K562 (cell line): ENCODE measurements around the gene FMNL1. TPM values are rescaled to one million over a fixed set of nuclear protein-coding genes. Genes with fewer than 3 reads are reported as not detected.

ENCODE experiments used
- AFF1 ChIP-seq, 2 experiments: fragments of 450-650 bp; IDR thresholded peaks; 2 replicates each; pipeline ENCODE4 v1.6.1; 2018; ENCODE audit warnings: mild to moderate bottlenecking in 2 of 2, low read depth in 1 of 2; ENCODE audit not compliant: partially characterized antibody in 2 of 2
- ATF7 ChIP-seq: fragments of 450-650 bp; IDR thresholded peaks from 2 replicates; pipeline ENCODE4 v1.7.1; 2014; ENCODE audit warnings: mild to moderate bottlenecking, moderate library complexity
- BACH1 ChIP-seq: fragments of 200-800 bp; sonication (Bioruptor generic); IDR thresholded peaks from 2 replicates; pipeline ENCODE4 v1.6.1; 2016; ENCODE audit warnings: missing genetic modification characterization, missing compliant biosample characterization
- CHD4 ChIP-seq: fragments of 200-600 bp; sonication (generic); IDR thresholded peaks from 3 replicates; pipeline ENCODE4 v1.6.1; 2012; ENCODE audit warnings: low read depth, mild to moderate bottlenecking, mixed read lengths, low read length, inconsistent platforms; ENCODE audit not compliant: insufficient read depth, insufficient replicate concordance, poor library complexity, severe bottlenecking
- CXXC5 ChIP-seq: fragments of 250-450 bp; sonication (Bioruptor Pico); IDR thresholded peaks from 2 replicates; pipeline ENCODE4 v1.8.0; 2022; ENCODE audit warnings: inconsistent platforms, mild to moderate bottlenecking, moderate library complexity
- ETS2 ChIP-seq: IDR thresholded peaks from 2 replicates; pipeline ENCODE4 v1.6.1; 2016; ENCODE audit warnings: borderline replicate concordance, missing genetic modification characterization, mild to moderate bottlenecking, moderate library complexity, missing compliant biosample characterization; ENCODE audit not compliant: poor library complexity, severe bottlenecking
- HCFC1 ChIP-seq: IDR thresholded peaks from 2 replicates; pipeline ENCODE4 v1.6.1; 2012; ENCODE audit warnings: low read depth, low read length, improper control_type of control experiment
- HDAC1 ChIP-seq, 2 experiments: fragments of 450-650 bp; IDR thresholded peaks; 2 replicates each; pipeline ENCODE4 v1.6.1; 2016 to 2017; ENCODE audit warnings: inconsistent platforms in 1 of 2, mild to moderate bottlenecking in 1 of 2, moderate library complexity in 1 of 2
- MXI1 ChIP-seq: IDR thresholded peaks from 2 replicates; pipeline ENCODE4 v1.6.1; 2011; ENCODE audit warnings: low read depth, mild to moderate bottlenecking, improper control_type of control experiment, low read length
- NCOA1 ChIP-seq: fragments of 450-650 bp; IDR thresholded peaks from 2 replicates; pipeline ENCODE4 v1.6.1; 2016; ENCODE audit warnings: low read depth
- NFRKB ChIP-seq: fragments of 450-650 bp; IDR thresholded peaks from 2 replicates; pipeline ENCODE4 v1.6.1; 2016; ENCODE audit warnings: low read depth
- NFYB ChIP-seq: IDR thresholded peaks from 2 replicates; pipeline ENCODE4 v1.6.1; 2011; ENCODE audit warnings: mild to moderate bottlenecking, moderate library complexity; ENCODE audit not compliant: insufficient read length; ENCODE audit errors: extremely low read depth
- PHB ChIP-seq: fragments of 250-450 bp; sonication (Bioruptor Pico); IDR thresholded peaks from 2 replicates; pipeline ENCODE4 v1.5.0; 2021
- PHF21A ChIP-seq: fragments of 450-650 bp; IDR thresholded peaks from 2 replicates; pipeline ENCODE4 v1.6.1; 2017; ENCODE audit warnings: low read depth, borderline replicate concordance
- RBM17 ChIP-seq: fragments of 200-400 bp; formaldehyde crosslinking; IDR thresholded peaks from 2 replicates; pipeline ENCODE4 v1.6.1; 2017; ENCODE audit warnings: low read depth, mild to moderate bottlenecking, low read length, borderline replicate concordance
- SMAD2 ChIP-seq: fragments of 150-350 bp; IDR thresholded peaks from 2 replicates; pipeline ENCODE4 v1.6.1; 2014; ENCODE audit warnings: low read depth, mild to moderate bottlenecking, low read length
- TAF15 ChIP-seq: fragments of 200-400 bp; formaldehyde crosslinking; IDR thresholded peaks from 2 replicates; pipeline ENCODE4 v1.6.1; 2017; ENCODE audit warnings: mild to moderate bottlenecking, low read depth, low read length, moderate library complexity
- TFAM ChIP-seq: fragments of 250-450 bp; sonication (Bioruptor Pico); conservative IDR thresholded peaks from 2 replicates; pipeline ENCODE4 v1.5.0; 2021; ENCODE audit warnings: mild to moderate bottlenecking, moderate library complexity
- XRCC5 ChIP-seq: fragments of 200-400 bp; formaldehyde crosslinking; IDR thresholded peaks from 2 replicates; pipeline ENCODE4 v1.6.1; 2017; ENCODE audit warnings: low read depth, mild to moderate bottlenecking, low read length
- ZC3H8 ChIP-seq: fragments of 450-650 bp; IDR thresholded peaks from 2 replicates; pipeline ENCODE4 v1.6.1; 2017
- ZNF316 ChIP-seq: fragments of 450-650 bp; IDR thresholded peaks from 2 replicates; pipeline ENCODE4 v1.6.1; 2016
- polyA plus RNA-seq, 8 experiments: library from polyadenylated mRNA; depleted of rRNA in 4 of 8; stranded (reverse) in 5 of 8; unstranded in 3 of 8; fragments of >200 nt; fragmentation: Nextera tagmentation in 2 of 8; fragmentation: Illumina TruSeq in 1 of 8; extraction: Ambion mirVana in 2 of 8; extraction: Trizol in 1 of 8; gene quantifications; 2 replicates each; pipeline versions ENCODE4 v1.2.1 to v1.2.3, GENCODE V29; 2011 to 2014; ENCODE audit warnings: inconsistent platforms in 1 of 8, missing spikeins in 1 of 8
- total RNA-seq, 7 experiments: library from RNA; depleted of rRNA in 6 of 7; stranded (reverse); fragments of >200 nt in 6 of 7; fragmentation: Illumina TruSeq in 2 of 7; extraction: Trizol in 2 of 7; gene quantifications; 2 replicates each; pipeline versions ENCODE4 v1.2.1 to v1.2.3, GENCODE V29; 2011 to 2021; ENCODE audit warnings: low replicate concordance in 1 of 7
- TF ChIP-seq, protein P1 (sequence below), 2 experiments: fragments of 450-650 bp in 1 of 2; sonication (generic) in 1 of 2; formaldehyde crosslinking in 1 of 2; IDR thresholded peaks in 1 of 2; conservative IDR thresholded peaks in 1 of 2; 2 replicates each; pipeline versions ENCODE4 v1.6.1 to v1.8.1; 2016 to 2023; ENCODE audit warnings: mild to moderate bottlenecking in 2 of 2, moderate library complexity in 2 of 2, inconsistent platforms in 1 of 2, missing genetic modification reagents in 1 of 2
- TF ChIP-seq, protein P2 (sequence below): sonication (generic); formaldehyde crosslinking; IDR thresholded peaks from 2 replicates; pipeline ENCODE4 v1.8.0; 2022; ENCODE audit warnings: missing genetic modification reagents, mild to moderate bottlenecking, borderline replicate concordance

Gene FMNL1
- total and polyA plus RNA-seq, 9 of the 15 experiments (the other 6 are each of a cell fraction or from before 2014, with no cell fraction given) = 0.70 to 36.6 (median 7.7) TPM

DNA sequence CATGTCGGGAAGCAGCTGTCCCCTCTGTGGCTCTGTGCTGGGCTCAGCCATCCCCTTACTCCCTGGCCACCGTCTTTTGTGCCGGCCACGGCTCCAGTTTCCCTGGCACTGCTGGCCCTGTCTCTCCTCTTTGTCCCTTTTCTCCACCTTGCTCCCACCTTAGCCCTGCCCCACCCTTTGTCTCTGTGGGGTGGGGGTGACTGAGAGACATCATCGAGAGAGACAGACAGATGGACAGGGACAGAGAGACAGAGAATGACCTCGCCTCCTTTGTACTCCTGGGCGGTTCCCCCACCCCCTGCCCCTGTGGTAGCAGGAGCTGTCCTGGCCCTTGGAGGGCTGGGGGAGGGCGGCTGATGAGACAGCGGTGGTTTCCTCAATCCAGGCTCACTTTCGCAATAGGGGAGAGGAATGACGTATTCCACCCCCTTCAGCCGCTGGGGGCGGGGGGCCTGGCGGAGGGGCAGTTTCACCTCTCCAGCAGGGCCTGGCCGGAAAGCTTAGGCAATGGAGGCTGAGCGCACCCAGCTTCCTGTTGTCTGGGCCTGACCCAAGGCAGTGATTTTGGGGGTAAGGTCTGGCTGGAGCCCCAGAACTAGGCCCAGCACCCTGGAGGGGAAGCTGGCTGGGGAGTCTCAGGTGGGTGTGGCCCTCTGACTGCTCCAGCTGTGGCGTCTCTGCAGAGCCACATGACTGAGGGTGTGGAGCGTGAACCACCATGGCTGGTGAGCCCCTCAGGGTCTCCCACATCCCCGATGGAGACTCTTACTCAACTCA is 7.3 kb downstream of the FMNL1 start (continued):
- TF ChIP-seq, protein P1, sequence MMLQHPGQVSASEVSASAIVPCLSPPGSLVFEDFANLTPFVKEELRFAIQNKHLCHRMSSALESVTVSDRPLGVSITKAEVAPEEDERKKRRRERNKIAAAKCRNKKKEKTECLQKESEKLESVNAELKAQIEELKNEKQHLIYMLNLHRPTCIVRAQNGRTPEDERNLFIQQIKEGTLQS (IDR thresholded peaks at IDR 0.05) = peak; percentile 97
- TF ChIP-seq, protein P1 (CRISPR knock-in tag; conservative IDR thresholded peaks at IDR 0.05) = peak; percentile 23; the same call in 1 of the 2 replicates
- TF ChIP-seq ZNF316 (no peak), NCOA1 (no peak), AFF1 (IDR thresholded peaks at IDR 0.05; ENCODE audit: low read depth in 1 of 2, partially characterized antibody in 2 of 2) (peak in 1 of 2 experiments; percentile 20), CHD4 (no peak), HCFC1 (peak; percentile 42), ETS2 (tag) (no peak), CXXC5 (CRISPR knock-in tag) (peak; percentile 66), TFAM (no peak), PHF21A (peak; percentile 92; the same call in 1 of the 2 replicates), ZC3H8 (no peak), XRCC5 (no peak), MXI1 (no peak), SMAD2 (no peak), HDAC1 (IDR thresholded peaks at IDR 0.05) (no peak; a peak in 2 of 4 replicates), NFRKB (peak; percentile 45; the same call in 1 of the 2 replicates), BACH1 (tag) (peak; percentile 58; the same call in 1 of the 2 replicates), NFYB (no peak), TAF15 (no peak), RBM17 (no peak), PHB (CRISPR knock-in tag) (no peak), ATF7 (peak; percentile 99)
- TF ChIP-seq, protein P2, sequence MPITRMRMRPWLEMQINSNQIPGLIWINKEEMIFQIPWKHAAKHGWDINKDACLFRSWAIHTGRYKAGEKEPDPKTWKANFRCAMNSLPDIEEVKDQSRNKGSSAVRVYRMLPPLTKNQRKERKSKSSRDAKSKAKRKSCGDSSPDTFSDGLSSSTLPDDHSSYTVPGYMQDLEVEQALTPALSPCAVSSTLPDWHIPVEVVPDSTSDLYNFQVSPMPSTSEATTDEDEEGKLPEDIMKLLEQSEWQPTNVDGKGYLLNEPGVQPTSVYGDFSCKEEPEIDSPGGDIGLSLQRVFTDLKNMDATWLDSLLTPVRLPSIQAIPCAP (CRISPR knock-in tag) = no peak
